GM23248 (cell line): ENCODE results near the gene TBC1D22A. TPM values are rescaled to one million over a fixed set of nuclear protein-coding genes. Genes with fewer than 3 reads are reported as not detected.
"Not testable (repeated sequence)": the region's sequence is repeated elsewhere in the genome, so short reads cannot be mapped to it uniquely, and the experiment has no call there.

Experiments
- DNase-seq: peaks from one replicate; pipeline ENCODE4 v3.0.0-alpha.2; 2015
- H2AFZ ChIP-seq: fragments of 200-600 bp; sonication (generic); 2 replicates; pipeline ENCODE4 v1.6.1; 2016; ENCODE audit warnings: antibody characterized with exemption
- H3F3A ChIP-seq: fragments of 200-600 bp; sonication (generic); 2 replicates; pipeline ENCODE4 v1.6.1; 2016; ENCODE audit warnings: mild to moderate bottlenecking, antibody characterized with exemption, mixed run types; ENCODE audit not compliant: insufficient read depth
- H3K27ac ChIP-seq: fragments of 200-600 bp; sonication (generic); 2 replicates; pipeline ENCODE4 v1.5.1; 2016; ENCODE audit warnings: mild to moderate bottlenecking
- H3K27me3 ChIP-seq: fragments of 200-600 bp; sonication (generic); replicated peaks from 2 replicates; pipeline ENCODE4 v1.6.1; 2016; ENCODE audit warnings: mild to moderate bottlenecking; ENCODE audit not compliant: insufficient read depth
- H3K36me3 ChIP-seq: fragments of 200-600 bp; sonication (generic); 2 replicates; pipeline ENCODE4 v1.6.1; 2016; ENCODE audit warnings: low read depth, mild to moderate bottlenecking
- H3K4me1 ChIP-seq: fragments of 200-600 bp; sonication (generic); 2 replicates; pipeline ENCODE4 v1.6.1; 2016; ENCODE audit warnings: mild to moderate bottlenecking; ENCODE audit not compliant: insufficient read depth
- H3K4me2 ChIP-seq: fragments of 200-600 bp; sonication (generic); one replicate; pipeline ENCODE4 v1.6.1; 2016; ENCODE audit warnings: mild to moderate bottlenecking; ENCODE audit not compliant: unreplicated experiment
- H3K4me3 ChIP-seq: fragments of 200-600 bp; sonication (generic); 2 replicates; pipeline ENCODE4 v1.5.1; 2016; ENCODE audit warnings: mild to moderate bottlenecking
- H3K79me2 ChIP-seq: fragments of 200-600 bp; sonication (generic); 2 replicates; pipeline ENCODE4 v1.6.1; 2016; ENCODE audit warnings: mild to moderate bottlenecking; ENCODE audit not compliant: insufficient read depth
- H3K9ac ChIP-seq: fragments of 200-600 bp; sonication (generic); 2 replicates; pipeline ENCODE4 v1.6.1; 2016; ENCODE audit warnings: mild to moderate bottlenecking
- H3K9me2 ChIP-seq: fragments of 200-600 bp; sonication (generic); 2 replicates; pipeline ENCODE4 v1.6.1; 2016; ENCODE audit warnings: mixed run types, mild to moderate bottlenecking, moderate library complexity; ENCODE audit not compliant: insufficient read depth
- H3K9me3 ChIP-seq: fragments of 200-600 bp; sonication (generic); one replicate; pipeline ENCODE4 v1.6.1; 2017; ENCODE audit warnings: low read depth
- H4K20me1 ChIP-seq: fragments of 200-600 bp; sonication (generic); 2 replicates; pipeline ENCODE4 v1.6.0; 2016; ENCODE audit not compliant: insufficient read depth
- EZH2 ChIP-seq: fragments of 200-600 bp; sonication (generic); IDR thresholded peaks from 2 replicates; pipeline ENCODE4 v1.6.1; 2018; ENCODE audit warnings: antibody characterized with exemption, mild to moderate bottlenecking; ENCODE audit not compliant: insufficient read depth, poor library complexity, severe bottlenecking
- EZH2phosphoT487 ChIP-seq: fragments of 200-600 bp; sonication (generic); IDR thresholded peaks from 2 replicates; pipeline ENCODE4 v1.6.1; 2018; ENCODE audit warnings: antibody characterized with exemption, moderate library complexity, mild to moderate bottlenecking, low read depth; ENCODE audit not compliant: insufficient read depth
- WGBS, 2 experiments: methylation state at CpG; one replicate each; pipeline ENCODE4 v1.1.6; 2015 to 2017; ENCODE audit warnings: low lambda C conversion rate in 2 of 2, low coverage in 1 of 2; ENCODE audit errors: missing lambda C conversion rate in 2 of 2; 5-methylcytosine and 5-hydroxymethylcytosine counted together
- in situ Hi-C: fragments of 300-500 bp; cut with MboI; formaldehyde crosslinking; loops from 2 replicates; pipeline ENCODE4 v1.15.0; 2020
- polyA plus RNA-seq: library from polyadenylated mRNA; unstranded; fragments of >200 nt; fragmentation: Nextera tagmentation; extraction: Ambion mirVana; gene quantifications from 2 replicates; pipeline ENCODE4 v1.2.1, GENCODE V29; 2016
- total RNA-seq: library from RNA; depleted of rRNA; stranded (reverse); fragments of >200 nt; shearing (Covaris generic); gene quantifications from 2 replicates; pipeline ENCODE4 v1.2.3, GENCODE V29; 2014

Gene TBC1D22A
- total and polyA plus RNA-seq, 2 experiments from 2014 or later = 12.3 to 16.9 TPM

GRCh38 chr22:47116426-47117341 lies 354.2 kb downstream of the TBC1D22A start:
- no peak overlapping the region for H3K9ac ChIP-seq
- no peak overlapping the region for H2AFZ ChIP-seq
- no peaks in the 10 kb centered on the region for H3K9me3 ChIP-seq
- no peak for DNase-seq
- H3K9me2 ChIP-seq = no peaks in the 10 kb centered on the region
- no peaks in the 10 kb centered on the region for H3K36me3 ChIP-seq
- in situ Hi-C loops = no loop called here
- no peaks in the 10 kb centered on the region for H3F3A ChIP-seq
- H3K27ac ChIP-seq = no peak overlapping the region
- no peaks in the 10 kb centered on the region for H3K27me3 ChIP-seq
- H3K4me1 ChIP-seq = no peaks in the 10 kb centered on the region
- no peak overlapping the region for H3K4me3 ChIP-seq
- no peaks in the 10 kb centered on the region for H4K20me1 ChIP-seq
- WGBS, 2 experiments = 98% methylated on average over 28 of the region's 28 CpGs
- no peaks in the 10 kb centered on the region for H3K79me2 ChIP-seq
- TF ChIP-seq EZH2phosphoT487 = no peak
- no peak for TF ChIP-seq EZH2
- no peak overlapping the region for H3K4me2 ChIP-seq

GRCh38 chr22:47117442-47117841 lies 355.0 kb downstream of the TBC1D22A start:
- in situ Hi-C loops, H3K9ac ChIP-seq, H3F3A ChIP-seq, H4K20me1 ChIP-seq, H3K79me2 ChIP-seq, H2AFZ ChIP-seq, H3K27ac ChIP-seq, H3K4me2 ChIP-seq, H3K27me3 ChIP-seq, H3K9me3 ChIP-seq, H3K9me2 ChIP-seq, H3K4me3 ChIP-seq, H3K4me1 ChIP-seq, H3K36me3 ChIP-seq, DNase-seq: not testable (repeated sequence)
- 95% methylated on average over 11 to 15 of the region's 18 CpGs for WGBS, 2 experiments

GRCh38 chr22:47119181-47119580 lies 356.7 kb downstream of the TBC1D22A start:
- Histone ChIP-seq H2AFZ (no peak overlapping the region), H3K4me1 (no peaks in the 10 kb centered on the region), H4K20me1 (no peaks in the 10 kb centered on the region), H3K9ac (no peak overlapping the region), H3K79me2 (no peaks in the 10 kb centered on the region), H3K9me2 (no peaks in the 10 kb centered on the region), H3K9me3 (no peaks in the 10 kb centered on the region), H3K27me3 (no peaks in the 10 kb centered on the region), H3F3A (no peaks in the 10 kb centered on the region), H3K36me3 (no peaks in the 10 kb centered on the region), H3K4me2 (no peak overlapping the region), H3K27ac (no peak overlapping the region), H3K4me3 (no peak overlapping the region)
- 92 to 93% methylated on average over 8 of the region's 8 CpGs for WGBS, 2 experiments
- in situ Hi-C loops = no loop called here
- no peak for DNase-seq
- no peak for TF ChIP-seq EZH2phosphoT487
- no peak for TF ChIP-seq EZH2

- Histone ChIP-seq H3K4me3 (no peak overlapping the region), H3K27ac (no peak overlapping the region), H3K9me2 (no peaks in the 10 kb centered on the region), H3K4me1 (no peaks in the 10 kb centered on the region), H3F3A (no peaks in the 10 kb centered on the region), H3K27me3 (no peaks in the 10 kb centered on the region), H4K20me1 (no peaks in the 10 kb centered on the region), H3K9ac (no peak overlapping the region), H2AFZ (no peak overlapping the region), H3K36me3 (no peaks in the 10 kb centered on the region), H3K9me3 (no peaks in the 10 kb centered on the region), H3K79me2 (no peaks in the 10 kb centered on the region), H3K4me2 (no peak overlapping the region)
- no peak for DNase-seq
- 94% methylated on average over 2 of the region's 2 CpGs for WGBS, 2 experiments
- no peak for TF ChIP-seq EZH2phosphoT487
- TF ChIP-seq EZH2 = no peak
- in situ Hi-C loops = no loop called here
Measured at GRCh38 chr22:47120399-47120798, 357.9 kb downstream of the TBC1D22A start.

- no peak for TF ChIP-seq EZH2
- TF ChIP-seq EZH2phosphoT487 = no peak
- Histone ChIP-seq H3K9me2 (no peaks in the 10 kb centered on the region), H2AFZ (no peak overlapping the region), H3K9ac (no peak overlapping the region), H3K36me3 (no peaks in the 10 kb centered on the region), H3K9me3 (no peaks in the 10 kb centered on the region), H3K4me2 (no peak overlapping the region), H3K4me3 (no peak overlapping the region), H3K4me1 (no peaks in the 10 kb centered on the region), H3K27ac (no peak overlapping the region), H3F3A (no peaks in the 10 kb centered on the region), H3K27me3 (no peaks in the 10 kb centered on the region), H4K20me1 (no peaks in the 10 kb centered on the region), H3K79me2 (no peaks in the 10 kb centered on the region)
- in situ Hi-C loops = no loop called here
- DNase-seq = no peak
- 96 to 97% methylated on average over 11 of the region's 11 CpGs for WGBS, 2 experiments
Measured at GRCh38 chr22:47121791-47122190, 359.3 kb downstream of the TBC1D22A start.
